B cell (primary cell): ENCODE data around the gene HIP1R.
"Not testable (repeated sequence)": the region's sequence is repeated elsewhere in the genome, so short reads cannot be mapped to it uniquely, and the experiment has no call there.

Source experiments
- CTCF ChIP-seq: fragments of 200-600 bp; IDR thresholded peaks from one replicate; pipeline ENCODE4 v1.8.0; 2022; ENCODE audit warnings: antibody characterized with exemption, mild to moderate bottlenecking
- EZH2 ChIP-seq: IDR thresholded peaks from 2 replicates; pipeline ENCODE4 v1.6.1; 2012; ENCODE audit warnings: borderline replicate concordance, low read depth, mild to moderate bottlenecking, moderate library complexity, low read length; ENCODE audit not compliant: insufficient read depth, poor library complexity, severe bottlenecking

DNA sequence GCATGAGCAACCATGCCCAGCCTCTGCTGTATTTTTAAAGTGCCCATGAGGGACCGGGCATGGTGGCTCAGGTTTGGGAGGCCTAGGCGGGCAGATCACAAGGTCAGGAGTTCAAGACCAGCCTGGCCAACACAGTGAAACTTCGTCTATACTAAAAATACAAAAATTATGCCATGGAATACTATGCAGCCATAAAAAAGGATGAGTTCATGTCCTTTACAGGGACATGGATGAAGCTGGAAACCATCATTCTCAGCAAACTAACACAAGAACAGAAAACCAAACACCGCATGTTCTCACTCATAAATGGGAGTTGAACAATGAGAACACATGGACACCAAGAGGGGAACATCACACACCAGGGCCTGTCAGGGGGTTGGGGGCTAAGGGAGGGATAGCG lies 70.0 kb downstream of the HIP1R start:
- TF ChIP-seq CTCF, EZH2: not testable (repeated sequence)
